Small intestine (tissue), 7 donors: ENCODE measurements around the gene CHST11. TPM values are rescaled to one million over a fixed set of nuclear protein-coding genes. Genes with fewer than 3 reads are reported as not detected.
A peak's percentile ranks its signal among the peaks of the same experiment; 100 is the strongest.
"Not testable (repeated sequence)": the region's sequence is repeated elsewhere in the genome, so short reads cannot be mapped to it uniquely, and the experiment has no call there.

ENCODE experiments used
- DNase-seq, 2 donors: peaks; one replicate each; pipeline versions ENCODE4 v3.0.0 to v3.0.0-alpha.2; 2013
- FAIRE-seq: peaks from 2 replicates; lab custom pipeline; 2012; peaks lifted over from hg19 to GRCh38; lab: Jason Lieb, UNC
- H3K27ac ChIP-seq, 3 donors: one replicate each; pipeline ENCODE4 v1.5.1; 2013; ENCODE audit warnings: low read length in 2 of 3, mild to moderate bottlenecking in 2 of 3, control low read depth in 1 of 3, inconsistent platforms in 1 of 3, low read depth in 1 of 3, moderate library complexity in 1 of 3
- H3K27me3 ChIP-seq, 3 donors: one replicate each; pipeline ENCODE4 v1.6.1; 2013; ENCODE audit warnings: low read length in 3 of 3, inconsistent platforms in 1 of 3; ENCODE audit not compliant: control insufficient read depth in 3 of 3, insufficient read depth in 3 of 3
- H3K36me3 ChIP-seq, 3 donors: one replicate each; pipeline ENCODE4 v1.6.1; 2013; ENCODE audit warnings: low read length in 3 of 3, inconsistent platforms in 1 of 3, low read depth in 1 of 3, mild to moderate bottlenecking in 1 of 3, moderate library complexity in 1 of 3; ENCODE audit not compliant: control insufficient read depth in 3 of 3, insufficient read depth in 2 of 3
- H3K4me1 ChIP-seq, 3 donors: one replicate each; pipeline ENCODE4 v1.6.1; 2013; ENCODE audit warnings: low read length in 2 of 3, inconsistent platforms in 1 of 3, low read depth in 1 of 3, mild to moderate bottlenecking in 1 of 3, moderate library complexity in 1 of 3; ENCODE audit not compliant: control insufficient read depth in 3 of 3, insufficient read depth in 2 of 3
- H3K4me3 ChIP-seq, 3 donors: one replicate each; pipeline ENCODE4 v1.5.1; 2013; ENCODE audit warnings: low read length in 3 of 3, control low read depth in 1 of 3, inconsistent platforms in 1 of 3, low read depth in 1 of 3, mild to moderate bottlenecking in 1 of 3, moderate library complexity in 1 of 3
- H3K9me3 ChIP-seq, 2 donors: one replicate each; pipeline ENCODE4 v1.6.1; 2013; ENCODE audit warnings: low read depth in 1 of 2, low read length in 1 of 2; ENCODE audit not compliant: control insufficient read depth in 2 of 2, insufficient read depth in 1 of 2
- WGBS, 3 donors: extraction: QIAGEN DNeasy Blood & Tissue Kit; methylation state at CpG; one replicate each; pipeline ENCODE4 v1.1.7; 2013; 5-methylcytosine and 5-hydroxymethylcytosine counted together
- polyA plus RNA-seq, 4 donors: library from polyadenylated mRNA; stranded (reverse) in 3 of 4; unstranded in 1 of 4; fragments of 200-250 nt in 3 of 4; fragments of 120-200 nt in 1 of 4; gene quantifications; one replicate each; pipeline versions ENCODE4 v1.2.1 to v1.2.3, GENCODE V29; 2013
- donor health status: healthy with polysubstance abuse.
- donor health status: control.
- donor health status: control.
- donor health status: Bipolar disorder and iron deficiency.
- donor health status: healthy.

The CHST11 gene
- polyA plus RNA-seq, 4 donors: 0.89 to 3.0 (median 2.0) TPM

DNA sequence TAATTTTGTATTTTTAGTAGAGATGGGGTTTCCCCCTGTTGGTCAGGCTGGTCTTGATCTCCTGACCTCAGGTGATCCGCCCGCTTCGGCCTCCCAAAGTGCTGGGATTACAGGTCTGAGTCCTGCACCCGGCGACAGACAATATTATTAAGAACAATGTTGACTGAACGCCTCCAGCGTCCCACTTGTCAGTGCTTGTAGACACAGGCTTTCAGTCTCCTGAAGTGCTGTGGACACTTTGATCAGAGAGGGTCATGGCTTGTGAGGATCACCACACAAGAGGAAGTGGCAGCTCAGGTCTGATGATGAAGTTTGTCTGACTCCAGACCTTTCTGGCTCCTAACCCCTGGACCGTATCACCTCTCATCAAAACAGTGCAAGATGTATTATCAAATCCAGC is 114.6 kb downstream of the CHST11 start:
- FAIRE-seq (no peak), DNase-seq (no peak)
- H3K27me3 ChIP-seq: no peaks in the 10 kb centered on the region
- 74 to 81% (median 79%) methylated on average over 8 of the region's 8 CpGs for WGBS, 3 donors
- no peak overlapping the region for H3K27ac ChIP-seq
- H3K9me3 ChIP-seq: peaks cover 0 to under 1% of the 10 kb centered on the region in 2 donors
- H3K36me3 ChIP-seq: no peaks in the 10 kb centered on the region
- H3K4me1 ChIP-seq: peaks cover 0 to 2% (median 0%) of the 10 kb centered on the region in 3 donors
- no peak overlapping the region for H3K4me3 ChIP-seq

DNA sequence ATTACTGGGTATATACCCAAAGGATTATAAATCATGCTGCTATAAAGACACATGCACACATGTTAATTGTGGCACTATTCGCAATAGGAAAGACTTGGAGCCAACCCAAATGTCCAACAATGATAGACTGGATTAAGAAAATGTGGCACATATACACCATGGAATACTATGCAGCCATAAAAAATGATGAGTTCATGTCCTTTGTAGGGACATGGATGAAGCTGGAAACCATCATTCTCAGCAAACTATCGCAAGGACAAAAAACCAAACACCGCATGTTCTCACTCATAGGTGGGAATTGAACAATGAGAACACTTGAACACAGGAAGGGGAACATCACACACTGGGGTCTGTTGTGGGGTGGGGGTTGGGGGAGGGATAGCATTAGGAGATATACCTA is 117.6 kb downstream of the CHST11 start:
- DNase-seq, FAIRE-seq, H3K9me3 ChIP-seq, H3K4me1 ChIP-seq, H3K4me3 ChIP-seq, H3K27ac ChIP-seq, H3K27me3 ChIP-seq, H3K36me3 ChIP-seq: not testable (repeated sequence)
- WGBS, 3 donors: 94 to 98% (median 94%) methylated on average over 1 of the region's 3 CpGs

DNA sequence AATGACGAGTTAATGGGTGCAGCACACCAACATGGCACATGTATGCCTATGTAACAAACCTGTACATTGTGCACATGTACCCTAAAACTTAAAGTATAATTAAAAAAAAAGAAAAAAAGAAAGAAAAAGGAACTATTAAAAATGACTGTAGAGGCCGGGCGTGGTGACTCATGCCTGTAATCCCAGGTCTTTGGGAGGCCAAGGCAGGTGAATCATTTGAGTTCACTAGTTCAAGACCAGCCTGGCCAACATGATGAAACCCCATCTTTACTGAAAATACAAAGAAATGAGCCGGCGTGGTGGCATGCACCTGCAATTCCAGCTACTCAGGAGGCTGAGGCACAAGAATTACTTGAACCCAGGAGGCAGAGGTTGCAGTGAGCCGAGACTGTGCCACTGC is 118.0 kb downstream of the CHST11 start:
- not testable (repeated sequence) for FAIRE-seq, H3K27ac ChIP-seq, H3K36me3 ChIP-seq, H3K4me1 ChIP-seq, H3K9me3 ChIP-seq, DNase-seq, H3K4me3 ChIP-seq, H3K27me3 ChIP-seq
- 88 to 94% (median 94%) methylated on average over 6 of the region's 6 CpGs for WGBS, 3 donors

DNA sequence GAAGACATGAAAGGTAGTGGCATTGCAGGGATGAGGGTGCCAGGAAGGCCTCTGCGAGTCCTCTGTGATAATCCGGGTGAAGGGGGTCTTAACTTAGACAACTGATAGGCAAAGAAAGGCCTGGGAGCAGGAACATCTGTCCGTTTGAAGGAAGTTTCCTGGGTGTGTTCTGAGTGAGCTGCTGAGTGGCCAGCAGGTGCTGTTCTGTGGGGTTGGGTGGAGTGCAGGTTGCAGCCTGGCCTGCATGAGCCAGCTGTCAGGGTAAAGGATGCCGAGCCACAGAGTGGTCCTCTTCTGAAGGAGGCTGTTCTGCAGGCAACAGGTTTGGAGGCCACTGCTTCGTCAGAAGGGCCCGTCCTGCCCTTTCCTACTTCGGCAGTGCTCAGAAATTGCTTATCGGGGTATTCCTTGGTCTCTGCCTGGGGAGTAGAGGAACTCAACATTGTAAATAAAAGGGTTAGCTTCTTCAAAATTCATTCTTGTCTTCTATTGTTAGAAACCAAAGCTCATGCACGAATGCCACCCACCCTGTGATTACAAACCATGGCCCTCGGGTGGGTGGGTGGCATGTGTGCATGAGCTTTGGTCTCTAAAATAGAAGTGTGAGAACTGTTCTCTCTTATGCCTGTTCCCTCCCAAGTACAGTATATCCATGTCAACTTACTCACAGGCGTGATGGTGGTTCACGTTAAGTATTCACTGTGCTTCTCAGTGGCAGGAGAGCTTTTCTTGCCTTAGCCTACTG is 118.9 kb downstream of the CHST11 start:
- FAIRE-seq: no peak
- H3K27ac ChIP-seq: no peak overlapping the region

DNA sequence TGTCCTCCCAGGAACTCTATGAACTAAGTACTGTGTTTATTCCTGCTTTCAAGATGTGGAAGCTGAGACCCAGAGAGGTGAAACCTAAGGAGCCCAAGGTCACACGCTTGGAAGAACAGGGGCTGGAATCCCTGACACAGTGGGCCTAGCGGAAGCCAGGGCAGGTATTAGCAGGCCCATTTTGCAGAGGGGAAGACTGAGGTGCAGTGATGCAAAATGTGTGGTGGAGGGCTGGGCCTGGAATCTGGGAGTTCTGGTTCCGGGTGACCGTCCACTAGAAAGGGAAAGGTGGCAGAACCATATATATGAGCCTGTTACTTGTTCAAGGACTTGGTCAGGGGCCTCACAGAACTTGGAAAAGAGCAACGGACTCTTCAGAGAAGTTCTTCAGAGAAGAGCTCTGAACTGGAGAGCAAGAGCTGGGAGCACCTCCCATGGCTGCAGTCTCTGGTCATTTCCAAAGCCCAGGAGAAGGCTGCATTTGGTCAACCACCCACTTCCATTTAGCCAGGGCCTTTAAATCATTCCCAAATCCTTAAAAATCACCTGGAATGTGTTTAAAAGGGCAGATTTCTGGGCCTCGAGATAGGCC is 119.5 kb downstream of the CHST11 start:
- no peak overlapping the region for H3K27ac ChIP-seq
- H3K27me3 ChIP-seq: no peaks in the 10 kb centered on the region
- WGBS, 3 donors: 90 to 97% (median 96%) methylated on average over 6 of the region's 6 CpGs
- H3K4me1 ChIP-seq: peaks cover 0 to 3% (median 0%) of the 10 kb centered on the region in 3 donors
- no peaks in the 10 kb centered on the region for H3K9me3 ChIP-seq
- DNase-seq (no peak), FAIRE-seq (no peak)
- H3K4me3 ChIP-seq: no peak overlapping the region
- no peaks in the 10 kb centered on the region for H3K36me3 ChIP-seq

More for the DNA sequence above, 118.9 kb downstream of the CHST11 start:
- Histone ChIP-seq H3K27me3 (no peaks in the 10 kb centered on the region), H3K4me3 (no peak overlapping the region), H3K36me3 (no peaks in the 10 kb centered on the region), H3K9me3 (no peaks in the 10 kb centered on the region), H3K4me1 (peaks cover 0 to 3% (median 0%) of the 10 kb centered on the region in 3 donors)
- peak in 1 of 2 donors; percentile 23 for DNase-seq
- 82 to 88% (median 84%) methylated on average over 12 of the region's 12 CpGs for WGBS, 3 donors

DNA sequence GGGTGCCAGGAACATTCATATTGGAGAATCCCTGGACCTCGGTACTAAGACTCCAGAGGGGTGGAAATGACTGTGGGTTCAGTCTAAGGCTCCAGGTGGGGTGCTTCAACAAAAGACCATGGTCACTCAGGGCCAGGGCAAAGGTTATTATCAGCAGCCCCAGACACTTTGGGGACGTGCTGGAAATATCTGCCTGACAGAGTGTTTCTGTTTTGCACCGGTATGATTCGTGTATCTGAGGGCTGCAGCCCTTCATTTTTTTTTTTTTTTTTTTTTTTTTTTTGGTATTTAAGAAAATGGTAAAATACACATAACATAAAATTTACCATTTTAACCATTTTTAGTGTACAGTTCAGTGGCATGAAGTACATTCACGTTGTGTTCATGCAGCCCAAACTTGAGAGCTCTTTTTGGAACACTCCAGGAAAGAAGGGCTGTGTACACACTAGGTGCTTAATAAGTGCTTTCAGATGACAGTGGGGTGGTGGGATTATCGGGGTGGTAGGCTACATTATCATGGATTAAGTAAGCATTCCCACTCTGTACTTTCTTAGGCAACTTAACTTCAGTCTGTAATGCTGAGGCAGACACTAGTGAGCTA is 120.3 kb downstream of the CHST11 start:
- WGBS, 3 donors: 69 to 78% (median 72%) methylated on average over 6 of the region's 6 CpGs
- no peaks in the 10 kb centered on the region for H3K36me3 ChIP-seq
- no peak for FAIRE-seq
- no peaks in the 10 kb centered on the region for H3K9me3 ChIP-seq
- no peak overlapping the region for H3K4me3 ChIP-seq
- no peak for DNase-seq
- H3K27me3 ChIP-seq: no peaks in the 10 kb centered on the region
- no peak overlapping the region for H3K27ac ChIP-seq
- H3K4me1 ChIP-seq: peaks cover 0 to 7% (median 3%) of the 10 kb centered on the region in 3 donors

DNA sequence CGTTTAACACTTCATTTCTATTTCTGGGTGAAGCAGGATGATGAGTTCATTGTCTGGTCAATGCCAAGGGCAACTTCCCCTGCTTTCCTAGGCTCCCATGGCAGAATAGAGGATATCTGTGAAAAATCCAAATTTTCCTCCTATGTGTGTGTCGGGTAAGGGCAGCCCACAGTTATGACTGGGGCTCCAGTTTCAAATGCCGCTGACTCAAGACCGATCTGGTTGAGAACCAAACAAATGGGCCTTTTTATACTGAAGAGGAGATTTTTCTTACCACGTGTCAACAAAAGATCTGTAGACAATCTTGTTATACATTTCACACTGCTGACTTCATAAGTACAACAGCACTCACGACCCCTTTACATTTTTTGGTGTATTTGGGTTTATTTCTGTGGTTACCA is 120.8 kb downstream of the CHST11 start:
- Histone ChIP-seq H3K4me3 (no peak overlapping the region), H3K4me1 (peaks cover 0 to 8% (median 3%) of the 10 kb centered on the region in 3 donors), H3K27me3 (no peaks in the 10 kb centered on the region), H3K36me3 (no peaks in the 10 kb centered on the region), H3K27ac (no peak overlapping the region), H3K9me3 (no peaks in the 10 kb centered on the region)
- DNase-seq (no peak), FAIRE-seq (no peak)
- 67 to 83% (median 68%) methylated on average over 6 of the region's 6 CpGs for WGBS, 3 donors

DNA sequence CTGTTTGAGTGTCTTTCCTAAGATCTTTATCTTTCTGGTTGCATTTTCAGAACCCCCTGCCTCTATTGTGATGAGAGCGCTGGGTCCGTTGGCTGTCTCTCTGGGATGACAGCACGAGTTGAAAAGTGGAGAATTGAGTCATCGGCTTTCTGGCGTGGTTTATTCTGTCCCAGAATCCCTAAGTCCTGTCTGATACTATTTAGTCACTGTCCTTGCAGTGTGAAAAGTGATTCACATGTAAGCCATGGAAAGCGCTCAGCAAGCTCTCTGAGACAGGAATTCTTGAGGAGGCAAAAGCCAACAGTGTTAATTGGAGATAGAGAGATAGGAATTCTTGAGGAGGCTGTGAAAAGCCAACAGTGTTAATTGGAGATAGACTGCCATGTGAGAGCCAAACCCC is 121.7 kb downstream of the CHST11 start:
- no peaks in the 10 kb centered on the region for H3K36me3 ChIP-seq
- no peaks in the 10 kb centered on the region for H3K9me3 ChIP-seq
- no peak for DNase-seq
- 72 to 85% (median 73%) methylated on average over 6 of the region's 6 CpGs for WGBS, 3 donors
- H3K27ac ChIP-seq: no peak overlapping the region
- H3K27me3 ChIP-seq: no peaks in the 10 kb centered on the region
- FAIRE-seq: no peak
- H3K4me3 ChIP-seq: no peak overlapping the region
- H3K4me1 ChIP-seq: peaks cover 0 to 11% (median 3%) of the 10 kb centered on the region in 3 donors
